GM19328 (cell line): ENCODE results near the gene USP1.

Experiments
- ATAC-seq: cut with Tn5 transposase; IDR thresholded peaks from one replicate; pipeline ENCODE4 v1.9.1; 2021; ENCODE audit warnings: mild to moderate bottlenecking, moderate library complexity; ENCODE audit not compliant: unreplicated experiment

The USP1 gene

GRCh38 chr1:62484824-62485468 is 48.1 kb downstream of the USP1 start:
- ATAC-seq, result no peak

- ATAC-seq, result no peak
Measured at GRCh38 chr1:62487956-62488355, 51.1 kb downstream of the USP1 start.

- ATAC-seq, result no peak
Measured at GRCh38 chr1:62492521-62492920, 55.7 kb downstream of the USP1 start.

- ATAC-seq, result no peak
Measured at GRCh38 chr1:62493656-62494055, 56.8 kb downstream of the USP1 start.

- ATAC-seq, result no peak
Measured at GRCh38 chr1:62494137-62494536, 57.3 kb downstream of the USP1 start.

GRCh38 chr1:62500210-62500609 is 63.4 kb downstream of the USP1 start:
- no peak for ATAC-seq
